ENCODE results near the gene PTPRN2. TPM values are rescaled to one million over a fixed set of nuclear protein-coding genes. Genes with fewer than 3 reads are reported as not detected.

The PTPRN2 gene
- total and polyA plus RNA-seq, 9 of the 15 experiments (the other 6 are each of a cell fraction or from before 2014, with no cell fraction given), result not detected

- TF ChIP-seq CREB3L1 (IDR thresholded peaks at IDR 0.05; ENCODE audit: borderline replicate concordance, low read depth), result no peak
- no peak for TF ChIP-seq HMGXB4 (CRISPR knock-in tag; IDR thresholded peaks at IDR 0.05)
- no peak for TF ChIP-seq ELF2 (CRISPR knock-in tag; IDR thresholded peaks at IDR 0.05)
- no peak for TF ChIP-seq ZNF436 (CRISPR knock-in tag; IDR thresholded peaks at IDR 0.05)
- TF ChIP-seq ZNF212 (CRISPR knock-in tag; IDR thresholded peaks at IDR 0.05), result no peak
- TF ChIP-seq KLF16 (IDR thresholded peaks at IDR 0.05), result no peak
- no peak for TF ChIP-seq SRSF7 (optimal IDR thresholded peaks at IDR 0.05; ENCODE audit: low read depth, low read length)
- no peak for TF ChIP-seq PHB2 (IDR thresholded peaks at IDR 0.05; ENCODE audit: low read depth)
- no peak for TF ChIP-seq DNMT1 (IDR thresholded peaks at IDR 0.05)
- peak; percentile 89 to 91 for TF ChIP-seq KDM1A (IDR thresholded peaks at IDR 0.05)
- no peak for TF ChIP-seq CREB1 (IDR thresholded peaks at IDR 0.05)
- no peak for TF ChIP-seq CREB1 (CRISPR knock-in tag; IDR thresholded peaks at IDR 0.05)
- peak; percentile 50; the same call in 1 of the 2 replicates for TF ChIP-seq ZBTB40 (IDR thresholded peaks at IDR 0.05)
- TF ChIP-seq ZBTB40 (CRISPR knock-in tag; IDR thresholded peaks at IDR 0.05), result no peak
- no peak for TF ChIP-seq PTRF (tag; IDR thresholded peaks at IDR 0.05)
- TF ChIP-seq CAMTA2 (CRISPR knock-in tag; conservative IDR thresholded peaks at IDR 0.05), result no peak
Observed at GRCh38 chr7:157490465-157490912, 1097.1 kb downstream of the PTPRN2 start (continued).
